T-helper 1 cell treated with Interleukin-12 subunit alpha and Interleukin-12 subunit beta and Interleukin-4 antibody, amounts not matched to agents 30 ng/mL and 1 ng/mL, for 36 hours (primary cell): ENCODE data around the gene COL4A3. TPM values are rescaled to one million over a fixed set of nuclear protein-coding genes. Genes with fewer than 3 reads are reported as not detected.

Source experiments
- intact Hi-C: fragments of 100-400 bp; cut with micrococcal nuclease; formaldehyde crosslinking; loops from one replicate; pipeline ENCODE4 v1.15.1; 2024
- total RNA-seq: library from RNA; stranded (reverse); gene quantifications from 2 replicates; pipeline ENCODE4 v1.2.3, GENCODE V29; 2022

COL4A3 gene
- total RNA-seq, 1 donor from 2014 or later = not detected

- intact Hi-C loops = no loop called here
These were observed 171.3 kb downstream of the COL4A3 start for GRCh38 chr2:227335713-227336112.

DNA sequence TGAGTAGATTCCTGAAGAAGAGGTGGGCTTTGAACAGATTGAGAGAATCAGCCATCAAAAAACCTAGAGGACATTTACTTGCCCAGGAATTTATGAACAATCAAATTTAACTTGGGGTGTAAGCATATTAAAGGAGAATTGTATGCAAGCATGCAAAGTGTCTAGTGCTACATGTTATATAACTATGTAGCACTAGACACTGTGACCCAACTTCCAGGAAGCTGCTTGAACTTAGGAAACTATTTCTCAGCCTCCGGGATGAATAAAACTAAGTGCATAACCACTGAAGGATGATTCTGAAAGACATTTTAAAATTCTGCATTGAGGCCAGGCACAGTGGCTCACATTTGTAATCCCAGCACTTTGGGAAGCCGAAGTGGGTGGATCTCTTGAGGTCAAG lies 173.0 kb downstream of the COL4A3 start:
- intact Hi-C loops = no loop called here

GRCh38 chr2:227339098-227339599 lies 174.7 kb downstream of the COL4A3 start:
- intact Hi-C loops = no loop called here

GRCh38 chr2:227340106-227340505 lies 175.7 kb downstream of the COL4A3 start:
- intact Hi-C loops = no loop called here

GRCh38 chr2:227341553-227341952 lies 177.1 kb downstream of the COL4A3 start:
- intact Hi-C loops = no loop called here

DNA sequence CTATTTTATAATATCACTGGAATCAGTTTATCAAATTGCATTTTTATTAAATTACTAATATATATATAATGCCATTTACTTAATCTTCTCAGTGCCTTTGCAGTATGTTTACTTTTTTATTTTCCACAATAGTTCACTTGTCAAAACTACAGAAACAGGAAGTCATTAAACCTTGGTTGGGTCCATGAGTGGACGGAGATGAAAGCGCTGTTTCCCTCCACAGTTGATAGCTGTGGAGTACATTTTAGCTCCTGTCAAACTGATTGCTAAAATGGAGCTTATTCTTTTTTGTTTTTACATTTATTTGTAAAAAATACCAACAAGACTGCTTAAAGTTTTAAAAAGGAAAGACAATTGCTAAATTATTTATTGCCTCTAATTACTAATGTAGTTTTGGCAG lies 179.8 kb downstream of the COL4A3 start:
- intact Hi-C loops = no loop called here

- intact Hi-C loops = no loop called here
These were observed 182.7 kb downstream of the COL4A3 start for GRCh38 chr2:227347117-227347516.

- intact Hi-C loops = no loop called here
These were observed 183.9 kb downstream of the COL4A3 start for GRCh38 chr2:227348324-227348723.

DNA sequence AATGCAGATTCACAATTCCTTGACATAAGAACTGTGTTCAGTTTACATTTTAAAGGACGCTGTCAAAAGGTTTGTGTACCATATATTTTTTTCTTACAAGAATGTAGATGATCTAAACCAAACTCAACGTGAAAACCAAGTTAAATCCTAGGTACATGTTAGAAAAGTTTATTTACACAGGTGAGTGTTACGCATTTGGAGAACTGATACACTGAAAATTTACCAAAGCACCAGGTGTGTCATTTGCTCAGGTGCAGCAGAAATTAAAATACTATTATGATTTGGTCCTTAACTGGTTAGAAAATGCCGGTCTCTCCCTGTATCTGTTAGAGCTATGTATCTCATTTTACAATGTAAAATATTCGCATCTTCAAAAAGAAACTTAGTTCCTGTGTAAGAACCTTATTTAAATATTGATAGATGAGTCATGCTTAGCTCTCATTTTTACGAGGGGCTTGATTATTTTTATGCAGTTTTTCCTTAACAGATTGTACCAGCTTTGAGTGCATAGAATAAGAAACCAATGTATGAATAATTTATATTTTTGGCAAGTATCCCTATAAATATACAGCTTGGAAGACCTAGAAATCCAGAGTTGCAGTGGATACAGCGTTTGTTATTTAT lies 185.7 kb downstream of the COL4A3 start:
- intact Hi-C loops = no loop called here

DNA sequence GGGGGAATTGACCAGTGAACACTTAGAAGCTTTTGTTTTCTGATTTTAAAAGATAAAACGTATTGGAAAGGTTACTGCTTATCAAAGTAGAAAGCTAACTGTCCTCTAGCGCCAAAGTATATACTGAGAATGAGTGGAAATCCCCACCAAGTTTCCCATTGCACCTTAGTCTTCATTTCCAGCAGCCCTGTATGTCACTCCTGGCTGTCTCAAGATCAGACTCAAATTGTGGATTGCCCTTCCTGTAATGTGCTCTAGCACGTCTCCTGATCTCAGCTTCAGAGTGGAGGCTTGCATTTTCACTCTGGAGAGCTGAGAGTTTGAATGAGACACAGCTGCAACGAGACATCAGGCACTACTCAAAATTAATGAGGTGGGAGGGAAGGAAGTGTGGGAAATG lies 187.2 kb downstream of the COL4A3 start:
- intact Hi-C loops = loop anchor here (1.0 kb wide), 1 partner anchor 26 kb away; the partner anchor contains the start of gene MFF

- intact Hi-C loops = loop anchor here (5.0 kb wide), 1 partner anchor 407 kb away; no protein-coding TSS in a partner anchor
These were observed 195.9 kb downstream of the COL4A3 start for GRCh38 chr2:227360351-227360750.

DNA sequence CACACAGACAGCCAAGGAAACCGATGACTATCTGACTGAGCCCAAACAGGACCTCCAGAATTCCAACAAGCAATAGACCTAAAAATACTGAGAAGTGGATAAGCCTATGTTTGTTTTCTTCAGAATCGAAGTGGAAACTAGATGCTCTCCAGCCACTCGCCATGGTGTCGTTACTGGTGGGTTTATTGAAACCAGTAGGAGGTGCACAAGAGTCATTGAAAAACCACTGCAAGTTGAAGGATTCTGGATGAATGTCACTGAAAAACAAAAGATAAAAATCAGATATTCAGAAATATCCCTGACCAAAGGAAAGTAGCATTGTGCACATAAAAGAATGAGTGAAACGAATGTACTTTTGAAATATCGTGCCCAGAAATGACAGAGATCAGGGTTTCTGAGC lies 199.3 kb downstream of the COL4A3 start:
- intact Hi-C loops = loop anchor here (5.0 kb wide), 1 partner anchor 404 kb away; no protein-coding TSS in a partner anchor

Other genes starting within 250 kb of the COL4A3 start
- gene COL4A4, start 419 bp upstream of the COL4A3 start, total RNA-seq = not detected in 2 replicates
- gene MFF, start 160.6 kb downstream of the COL4A3 start, total RNA-seq = 58.5 and 63.9 TPM in 2 replicates
- gene TM4SF20, start 214.7 kb downstream of the COL4A3 start, total RNA-seq = not detected in 2 replicates
- gene SCYGR1, start 223.3 kb downstream of the COL4A3 start, total RNA-seq = not detected in 2 replicates